K562 (cell line): ENCODE results near the gene HPS3. TPM values are rescaled to one million over a fixed set of nuclear protein-coding genes. Genes with fewer than 3 reads are reported as not detected.
A peak's percentile ranks its signal among the peaks of the same experiment; 100 is the strongest.

ENCODE experiments used
- ATAC-seq: fragments of 200-7000 bp; cut with Tn5 transposase; 3 replicates; pipeline ENCODE4 v1.9.1; 2020; ENCODE audit warnings: moderate library complexity
- BruUV-seq: library from RNA; stranded (reverse); fragments of 400-500 nt; replicated peaks from 2 replicates; lab custom pipeline; 2021; lab: Mats Ljungman, UMichigan
- CTCF ChIA-PET: fragments of 300-600 bp; formaldehyde crosslinking; extraction: SDS; loops from one replicate; lab custom pipeline; 2021; ENCODE audit warnings: low intra/inter-chr PET ratio; lab: Yijun Ruan, JAX
- POLR2A ChIA-PET: fragments of 300-600, 350-650 bp; sonication (Branson Sonifier 250); formaldehyde crosslinking; extraction: SDS; loops from one replicate; lab custom pipeline; 2021; ENCODE audit warnings: antibody characterized with exemption, inconsistent platforms; lab: Yijun Ruan, JAX
- DNase-seq, 4 experiments: peaks; one replicate each; pipeline versions ENCODE4 v3.0.0 to v3.0.0-alpha.2; 2011 to 2018; ENCODE audit warnings: low spot score in 3 of 4, mixed read lengths in 3 of 4; ENCODE audit errors: extremely low read depth in 1 of 4
- FAIRE-seq: peaks from 2 replicates; lab custom pipeline; 2011; peaks lifted over from hg19 to GRCh38; lab: Jason Lieb, UNC
- H2AFZ ChIP-seq: 2 replicates; pipeline ENCODE4 v1.6.0; 2011; ENCODE audit warnings: low read depth, low read length, control low read depth, inconsistent platforms
- H3K27ac ChIP-seq: fragments of 200-600 bp; 3 replicates; pipeline ENCODE4 v1.8.0; 2011; ENCODE audit warnings: low read depth, mild to moderate bottlenecking, control low read depth, inconsistent platforms, low read length, moderate library complexity, mixed read lengths; ENCODE audit errors: extremely low read depth
- H3K27me3 ChIP-seq, 2 experiments: fragments of 300-600 bp in 1 of 2; 2 replicates in 1 of 2; 3 replicates in 1 of 2; pipeline versions ENCODE4 v1.6.0 to v1.8.0; 2011; ENCODE audit warnings: inconsistent platforms in 2 of 2, low read length in 2 of 2, mild to moderate bottlenecking in 1 of 2, mixed read lengths in 1 of 2, moderate library complexity in 1 of 2; ENCODE audit not compliant: control insufficient read depth in 2 of 2, insufficient read depth in 2 of 2
- H3K36me3 ChIP-seq: fragments of 300-600 bp; 3 replicates; pipeline ENCODE4 v1.8.0; 2011; ENCODE audit warnings: mild to moderate bottlenecking, low read length, inconsistent platforms; ENCODE audit not compliant: control insufficient read depth, insufficient read depth
- H3K4me1 ChIP-seq, 2 experiments: fragments of 200-600 bp in 1 of 2; replicated peaks in 1 of 2; 2 replicates in 1 of 2; 3 replicates in 1 of 2; pipeline versions ENCODE4 v1.5.1 to v1.8.0; 2011; ENCODE audit warnings: inconsistent platforms in 2 of 2, low read length in 2 of 2, mild to moderate bottlenecking in 1 of 2, mixed read lengths in 1 of 2, moderate library complexity in 1 of 2; ENCODE audit not compliant: control insufficient read depth in 2 of 2, insufficient read depth in 2 of 2
- H3K4me2 ChIP-seq: 2 replicates; pipeline ENCODE4 v1.6.1; 2011; ENCODE audit warnings: low read length, control low read depth, inconsistent platforms, mixed read lengths; ENCODE audit not compliant: insufficient read depth
- H3K4me3 ChIP-seq: fragments of 200-600 bp; sonication (generic), shearing (Covaris generic); 2 replicates; pipeline ENCODE4 v1.5.1; 2016; ENCODE audit warnings: control low read depth, inconsistent platforms
- H3K79me2 ChIP-seq: fragments of 200-600 bp; 3 replicates; pipeline ENCODE4 v1.8.0; 2011; ENCODE audit warnings: low read length, inconsistent platforms; ENCODE audit not compliant: control insufficient read depth, insufficient read depth
- H3K9ac ChIP-seq, 2 experiments: 2 replicates each; pipeline versions ENCODE4 v1.6.0 to v1.6.1; 2011; ENCODE audit warnings: low read depth in 2 of 2, low read length in 2 of 2, control low read depth in 1 of 2, inconsistent platforms in 1 of 2, mild to moderate bottlenecking in 1 of 2, mixed read lengths in 1 of 2; ENCODE audit not compliant: insufficient read depth in 1 of 2
- H3K9me1 ChIP-seq: one replicate; pipeline ENCODE4 v1.6.0; 2011; ENCODE audit warnings: inconsistent platforms, mild to moderate bottlenecking, low read length, moderate library complexity; ENCODE audit not compliant: control insufficient read depth, insufficient read depth
- H3K9me3 ChIP-seq: replicated peaks from 2 replicates; pipeline ENCODE4 v1.5.1; 2011; ENCODE audit warnings: low read depth, low read length, inconsistent platforms; ENCODE audit not compliant: control insufficient read depth, insufficient read depth
- H4K20me1 ChIP-seq: replicated peaks from 2 replicates; pipeline ENCODE4 v1.6.1; 2011; ENCODE audit warnings: low read length, inconsistent platforms, mixed read lengths; ENCODE audit not compliant: control insufficient read depth, insufficient read depth
- CREB5 ChIP-seq: fragments of 250-450 bp; sonication (Bioruptor Pico); IDR thresholded peaks from 2 replicates; pipeline ENCODE4 v1.5.0; 2020; ENCODE audit warnings: mild to moderate bottlenecking
- MLLT1 ChIP-seq, 2 experiments: fragments of 450-650 bp; IDR thresholded peaks; 2 replicates each; pipeline ENCODE4 v1.6.1; 2016
- ZBTB33 ChIP-seq: sonication (generic); formaldehyde crosslinking; IDR thresholded peaks from 2 replicates; pipeline ENCODE4 v1.8.1; 2023; ENCODE audit warnings: mild to moderate bottlenecking, missing genetic modification reagents
- ZNF24 ChIP-seq: fragments of 450-650 bp; IDR thresholded peaks from 2 replicates; pipeline ENCODE4 v1.6.1; 2016
- ZNF316 ChIP-seq: fragments of 450-650 bp; IDR thresholded peaks from 2 replicates; pipeline ENCODE4 v1.6.1; 2016
- WGBS: fragments of 100-300 bp; shearing (Covaris generic); methylation state at CpG from one replicate; pipeline ENCODE4 v1.1.6; 2016; ENCODE audit warnings: low coverage, mixed read lengths; ENCODE audit not compliant: insufficient coverage; ENCODE audit errors: missing lambda C conversion rate; 5-methylcytosine and 5-hydroxymethylcytosine counted together
- in situ Hi-C: fragments of 300-500 bp; cut with MboI; formaldehyde crosslinking; loops from 4 replicates; pipeline ENCODE4 v1.15.0; 2018; ENCODE audit warnings: inconsistent platforms, mixed read lengths
- intact Hi-C: fragments of 100-400 bp; cut with micrococcal nuclease; formaldehyde crosslinking; loops from 2 replicates; pipeline ENCODE4 v1.14.2; 2022
- polyA plus RNA-seq, 8 experiments: library from polyadenylated mRNA; depleted of rRNA in 4 of 8; stranded (reverse) in 5 of 8; unstranded in 3 of 8; fragments of >200 nt; fragmentation: Nextera tagmentation in 2 of 8; fragmentation: Illumina TruSeq in 1 of 8; extraction: Ambion mirVana in 2 of 8; extraction: Trizol in 1 of 8; gene quantifications; 2 replicates each; pipeline versions ENCODE4 v1.2.1 to v1.2.3, GENCODE V29; 2011 to 2014; ENCODE audit warnings: inconsistent platforms in 1 of 8, missing spikeins in 1 of 8
- total RNA-seq, 7 experiments: library from RNA; depleted of rRNA in 6 of 7; stranded (reverse); fragments of >200 nt in 6 of 7; fragmentation: Illumina TruSeq in 2 of 7; extraction: Trizol in 2 of 7; gene quantifications; 2 replicates each; pipeline versions ENCODE4 v1.2.1 to v1.2.3, GENCODE V29; 2011 to 2021; ENCODE audit warnings: low replicate concordance in 1 of 7

HPS3 gene
- total and polyA plus RNA-seq, 9 of the 15 experiments (the other 6 are each of a cell fraction or from before 2014, with no cell fraction given) = 1.2 to 11.3 (median 7.6) TPM

GRCh38 chr3:149087208-149087607, 42.2 kb upstream of the HPS3 start:
- no peak for FAIRE-seq
- no peak for ATAC-seq
- Histone ChIP-seq H3K27me3 (no peaks in the 10 kb centered on the region), H4K20me1 (peaks cover 9% of the 10 kb centered on the region), H3K36me3 (peaks cover 20% of the 10 kb centered on the region), H3K9me1 (no peaks in the 10 kb centered on the region), H3K4me2 (no peak overlapping the region), H3K4me3 (no peak overlapping the region), H3K79me2 (peaks cover 41% of the 10 kb centered on the region), H2AFZ (peak overlapping the region; percentile 98), H3K9me3 (peaks cover 6% of the 10 kb centered on the region; the same call in 1 of the 2 replicates), H3K4me1 (peaks cover 11 to 15% of the 10 kb centered on the region in 2 experiments; a peak in 4 of 5 replicates), H3K9ac (no peak overlapping the region), H3K27ac (peak overlapping the region; percentile 87; the same call in 1 of the 3 replicates)
- ChIA-PET POLR2A (interaction anchor here (0.5 to 0.7 kb wide), 2 partner anchors 14 to 21 kb away, joined by 3 to 4 read pairs; no protein-coding TSS in a partner anchor), CTCF (no interaction called here)
- intact Hi-C loops (loop anchor here (5.0 kb wide), 1 partner anchor 95 kb away; the partner anchor contains the start of gene GYG1), in situ Hi-C loops (no loop called here)
- BruUV-seq = no TSS peak
- 96% methylated on average over 15 of the region's 15 CpGs for WGBS
- DNase-seq = peak in 1 of 4 experiments; percentile 3
- TF ChIP-seq ZBTB33 (CRISPR knock-in tag) = peak; percentile 88
- TF ChIP-seq CREB5 (CRISPR knock-in tag) = no peak
- TF ChIP-seq ZNF316 = peak; percentile 31; the same call in 1 of the 2 replicates
- TF ChIP-seq MLLT1 (IDR thresholded peaks at IDR 0.05) = 0 out of 4 replicates have a peak, but pooled peaks of 1 of the 2 experiments have one; percentile 0
- TF ChIP-seq ZNF24 = no peak
